ENCODE measurements around the gene DNAI2. TPM values are rescaled to one million over a fixed set of nuclear protein-coding genes. Genes with fewer than 3 reads are reported as not detected.

The DNAI2 gene
- total and polyA plus RNA-seq, 4 donors = 4.1 to 14.2 (median 6.7) TPM

GRCh38 chr17:74274709-74275340 lies 791 bp downstream of the DNAI2 start:
- H3K27me3 ChIP-seq (ENCODE audit: control insufficient read depth in 3 of 3, insufficient read depth in 3 of 3, low read length in 2 of 3) = no peaks in the 10 kb centered on the region
- no peak overlapping the region for H3K4me3 ChIP-seq
- no peaks in the 10 kb centered on the region for H3K9me3 ChIP-seq (ENCODE audit: control insufficient read depth in 4 of 4, insufficient read depth in 3 of 4, low read length in 3 of 4)
- ATAC-seq (ENCODE audit: insufficient read depth, low FRiP score) (no peak), DNase-seq (peak in 1 of 3 donors; percentile 15)
- 44 to 45% methylated on average over 14 of the region's 14 CpGs for WGBS, 2 donors
- H3K27ac ChIP-seq (ENCODE audit: low read depth in 1 of 2, low read length in 1 of 2) = no peak overlapping the region
- no peaks in the 10 kb centered on the region for H3K36me3 ChIP-seq (ENCODE audit: control insufficient read depth in 4 of 4, insufficient read depth in 4 of 4, low read length in 4 of 4)
- no peak for TF ChIP-seq CTCF (IDR thresholded peaks at IDR 0.05; ENCODE audit: control extremely low read depth, extremely low read depth)
- H3K4me1 ChIP-seq (ENCODE audit: control insufficient read depth in 5 of 5, insufficient read depth in 5 of 5, low read length in 5 of 5) = peaks cover 0 to 36% (median 4%) of the 10 kb centered on the region in 5 donors
- H3K9ac ChIP-seq (ENCODE audit: insufficient read depth in 1 of 2, low read length in 2 of 2) = no peak overlapping the region

GRCh38 chr17:74276051-74276476 lies 2.0 kb downstream of the DNAI2 start:
- no peak for TF ChIP-seq CTCF (IDR thresholded peaks at IDR 0.05; ENCODE audit: control extremely low read depth, extremely low read depth)
- ATAC-seq (ENCODE audit: insufficient read depth, low FRiP score) (no peak), DNase-seq (peak; percentile 39 to 80 (median 63))
- no peaks in the 10 kb centered on the region for H3K36me3 ChIP-seq (ENCODE audit: control insufficient read depth in 4 of 4, insufficient read depth in 4 of 4, low read length in 4 of 4)
- peaks cover 0 to 36% (median 4%) of the 10 kb centered on the region in 5 donors for H3K4me1 ChIP-seq (ENCODE audit: control insufficient read depth in 5 of 5, insufficient read depth in 5 of 5, low read length in 5 of 5)
- H3K9ac ChIP-seq (ENCODE audit: insufficient read depth in 1 of 2, low read length in 2 of 2) = no peak overlapping the region
- H3K9me3 ChIP-seq (ENCODE audit: control insufficient read depth in 4 of 4, insufficient read depth in 3 of 4, low read length in 3 of 4) = no peaks in the 10 kb centered on the region
- H3K27me3 ChIP-seq (ENCODE audit: control insufficient read depth in 3 of 3, insufficient read depth in 3 of 3, low read length in 2 of 3) = no peaks in the 10 kb centered on the region
- 64 to 78% methylated on average over 12 of the region's 12 CpGs for WGBS, 2 donors
- H3K27ac ChIP-seq (ENCODE audit: low read depth in 1 of 2, low read length in 1 of 2) = peak overlapping the region in 1 of 2 donors; percentile 62
- H3K4me3 ChIP-seq = no peak overlapping the region

GRCh38 chr17:74276541-74277009 lies 2.5 kb downstream of the DNAI2 start:
- ATAC-seq (ENCODE audit: insufficient read depth, low FRiP score) = no peak
- H3K9ac ChIP-seq (ENCODE audit: insufficient read depth in 1 of 2, low read length in 2 of 2) = no peak overlapping the region
- DNase-seq = no peak
- no peak for TF ChIP-seq CTCF (IDR thresholded peaks at IDR 0.05; ENCODE audit: control extremely low read depth, extremely low read depth)
- H3K9me3 ChIP-seq (ENCODE audit: control insufficient read depth in 4 of 4, insufficient read depth in 3 of 4, low read length in 3 of 4) = no peaks in the 10 kb centered on the region
- H3K4me1 ChIP-seq (ENCODE audit: control insufficient read depth in 5 of 5, insufficient read depth in 5 of 5, low read length in 5 of 5) = peaks cover 0 to 33% (median 4%) of the 10 kb centered on the region in 5 donors
- H3K4me3 ChIP-seq = no peak overlapping the region
- WGBS, 2 donors = 64 to 67% methylated on average over 5 of the region's 5 CpGs
- peak overlapping the region in 1 of 2 donors; percentile 62 for H3K27ac ChIP-seq (ENCODE audit: low read depth in 1 of 2, low read length in 1 of 2)
- no peaks in the 10 kb centered on the region for H3K36me3 ChIP-seq (ENCODE audit: control insufficient read depth in 4 of 4, insufficient read depth in 4 of 4, low read length in 4 of 4)
- no peaks in the 10 kb centered on the region for H3K27me3 ChIP-seq (ENCODE audit: control insufficient read depth in 3 of 3, insufficient read depth in 3 of 3, low read length in 2 of 3)

Measured in lung (tissue), 12 donors.